HG02763 (cell line): Measurements from ENCODE around the gene MTMR10.

Experiments
- ATAC-seq: cut with Tn5 transposase; IDR thresholded peaks from one replicate; pipeline ENCODE4 v1.9.1; 2021; ENCODE audit warnings: mild to moderate bottlenecking, moderate library complexity; ENCODE audit not compliant: unreplicated experiment

MTMR10 gene, protein sequence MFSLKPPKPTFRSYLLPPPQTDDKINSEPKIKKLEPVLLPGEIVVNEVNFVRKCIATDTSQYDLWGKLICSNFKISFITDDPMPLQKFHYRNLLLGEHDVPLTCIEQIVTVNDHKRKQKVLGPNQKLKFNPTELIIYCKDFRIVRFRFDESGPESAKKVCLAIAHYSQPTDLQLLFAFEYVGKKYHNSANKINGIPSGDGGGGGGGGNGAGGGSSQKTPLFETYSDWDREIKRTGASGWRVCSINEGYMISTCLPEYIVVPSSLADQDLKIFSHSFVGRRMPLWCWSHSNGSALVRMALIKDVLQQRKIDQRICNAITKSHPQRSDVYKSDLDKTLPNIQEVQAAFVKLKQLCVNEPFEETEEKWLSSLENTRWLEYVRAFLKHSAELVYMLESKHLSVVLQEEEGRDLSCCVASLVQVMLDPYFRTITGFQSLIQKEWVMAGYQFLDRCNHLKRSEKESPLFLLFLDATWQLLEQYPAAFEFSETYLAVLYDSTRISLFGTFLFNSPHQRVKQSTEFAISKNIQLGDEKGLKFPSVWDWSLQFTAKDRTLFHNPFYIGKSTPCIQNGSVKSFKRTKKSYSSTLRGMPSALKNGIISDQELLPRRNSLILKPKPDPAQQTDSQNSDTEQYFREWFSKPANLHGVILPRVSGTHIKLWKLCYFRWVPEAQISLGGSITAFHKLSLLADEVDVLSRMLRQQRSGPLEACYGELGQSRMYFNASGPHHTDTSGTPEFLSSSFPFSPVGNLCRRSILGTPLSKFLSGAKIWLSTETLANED

DNA sequence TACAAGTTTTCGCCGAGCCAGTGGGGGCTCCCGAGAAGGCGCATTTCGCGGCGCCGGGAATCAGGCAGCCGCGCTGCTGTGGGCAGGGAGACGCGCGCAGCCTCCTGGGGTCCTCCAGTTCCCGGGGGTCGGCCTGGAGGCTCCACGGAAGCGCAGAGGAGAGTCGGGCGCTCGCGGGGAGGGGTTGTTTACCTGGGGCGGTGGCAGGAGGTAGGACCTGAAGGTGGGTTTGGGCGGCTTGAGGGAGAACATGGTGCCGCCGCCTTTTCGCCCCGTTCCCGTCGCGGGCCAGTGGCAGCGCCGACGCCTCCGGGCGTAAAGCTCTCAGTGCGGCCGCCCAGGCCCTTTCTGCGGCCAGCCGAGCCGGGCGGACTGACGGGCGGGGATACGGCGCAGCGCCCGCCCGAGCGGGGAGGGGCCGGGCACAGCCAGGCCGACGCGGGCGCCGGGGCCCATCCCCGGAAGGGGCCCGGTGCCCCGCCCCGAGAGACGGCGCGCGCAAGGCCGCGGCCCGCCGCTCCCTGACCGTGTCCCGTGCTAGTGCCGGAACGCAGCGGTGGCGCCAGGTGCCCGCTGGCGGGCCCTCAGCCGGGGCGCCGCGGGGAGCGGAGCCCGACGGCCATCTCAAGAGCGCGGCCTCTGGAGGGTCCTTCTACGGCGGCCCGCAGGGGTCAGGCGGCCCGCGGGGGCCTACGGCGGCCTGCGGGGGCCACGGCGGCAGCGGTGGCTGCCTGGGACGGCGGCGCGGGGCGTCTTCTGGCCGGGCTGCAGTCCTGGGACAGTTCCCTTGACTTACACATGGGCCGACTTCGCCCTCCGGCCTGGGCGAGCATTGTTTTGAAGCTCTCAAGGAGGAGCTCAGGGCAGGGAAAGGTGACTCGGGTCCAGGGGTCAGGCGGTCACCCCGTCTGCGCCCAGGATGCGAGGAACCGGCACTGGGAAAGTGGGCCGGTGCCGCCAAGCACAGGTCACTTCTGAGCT, at the start of gene MTMR10:
Gene MTMR10 (minus strand): TSS at position 374 of the 981 bp plus-strand sequence. CDS start 122 bp downstream, at position 252.
- peak; percentile 91 for ATAC-seq

DNA sequence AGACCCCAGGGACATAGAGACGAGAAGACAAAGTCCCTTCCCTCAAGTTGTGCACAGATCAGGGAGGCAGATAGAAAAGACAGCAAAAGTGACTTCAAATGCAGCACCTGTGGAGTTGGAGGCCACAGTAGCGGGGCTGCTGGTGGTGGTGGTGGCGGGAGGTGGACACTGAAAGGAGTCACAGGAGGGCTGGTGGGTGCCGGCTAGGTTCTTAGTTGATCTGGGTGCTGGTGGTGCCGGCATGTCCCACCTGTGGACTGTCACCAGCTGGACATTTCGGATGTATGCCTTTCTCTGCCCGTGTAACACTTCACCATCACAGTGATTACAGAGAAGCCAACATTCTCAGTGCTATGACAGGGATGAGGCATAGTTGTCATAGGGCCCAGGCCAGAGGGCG, 49.2 kb upstream of the MTMR10 start:
- ATAC-seq, result no peak

DNA sequence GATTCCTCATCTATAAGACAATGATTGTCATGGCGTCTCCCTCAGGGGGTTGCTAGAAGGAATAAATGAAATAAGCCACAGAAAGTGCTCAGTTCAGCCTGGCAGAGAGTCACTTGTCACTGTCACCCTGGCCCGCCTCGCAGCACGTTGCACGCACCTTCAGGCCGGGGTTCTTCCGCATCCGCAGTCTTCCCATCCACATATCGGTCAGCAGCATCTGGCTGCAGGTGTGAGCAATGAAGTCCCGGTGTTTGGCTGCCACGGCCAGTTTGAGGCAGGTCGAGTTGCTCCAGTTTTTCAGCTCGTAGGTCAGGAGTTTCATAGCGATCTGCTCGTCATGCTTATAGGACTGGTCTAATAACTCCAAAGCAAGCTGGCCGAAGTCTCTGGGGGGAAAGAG, 48.5 kb upstream of the MTMR10 start:
- ATAC-seq, result no peak

DNA sequence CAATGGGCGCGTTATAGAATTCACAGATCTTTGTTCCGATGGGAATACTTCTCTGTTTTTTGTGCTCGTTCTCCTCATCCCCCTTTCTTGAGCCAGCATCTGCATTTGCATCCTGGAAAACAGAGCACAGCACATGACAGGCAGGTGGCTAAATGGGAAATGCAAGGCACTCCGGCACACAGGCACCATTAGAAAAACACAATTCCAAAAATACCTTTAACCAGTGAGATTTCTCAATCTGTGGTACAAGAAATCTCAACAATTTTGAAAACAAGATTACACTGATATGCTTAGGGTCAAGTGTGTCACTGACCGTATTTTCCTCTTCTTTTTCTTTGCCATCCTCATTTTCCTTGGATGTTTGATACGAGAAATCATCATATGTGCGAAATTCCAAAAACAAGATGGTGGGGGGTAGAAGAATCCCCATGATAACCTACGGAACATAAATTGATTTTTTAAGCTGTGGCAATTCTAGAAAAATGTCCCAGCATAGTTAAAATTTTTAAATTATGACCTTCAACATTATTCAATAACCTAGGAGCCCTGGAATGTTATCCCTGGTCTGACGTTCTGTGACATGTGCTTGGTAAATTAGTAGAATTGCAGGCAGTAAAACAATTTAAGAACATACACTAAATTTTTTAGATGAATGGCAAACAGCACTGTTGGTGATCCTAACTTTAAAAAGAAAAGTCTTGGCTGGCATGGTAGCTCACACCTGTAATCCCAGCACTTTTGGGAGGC, 46.5 kb upstream of the MTMR10 start:
- no peak for ATAC-seq

DNA sequence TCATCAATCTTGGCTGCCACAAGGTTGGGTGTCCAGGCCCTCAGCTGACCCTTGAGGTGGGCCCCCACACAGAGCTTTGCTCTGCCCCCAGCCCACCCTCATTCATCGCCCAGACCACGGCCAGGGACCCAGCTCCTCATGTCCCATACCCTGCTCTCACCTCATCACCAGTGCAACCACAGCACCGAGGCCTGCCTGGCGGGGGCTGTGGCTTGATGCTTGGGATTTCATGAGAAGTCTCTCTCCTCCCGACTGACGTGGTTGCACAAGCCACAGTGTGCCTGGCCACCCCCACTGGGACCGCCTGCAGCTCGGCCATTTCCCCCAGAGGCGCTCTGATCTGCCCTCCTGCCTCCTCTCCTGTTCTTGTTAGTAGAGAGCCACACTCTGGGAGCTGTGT, 45.4 kb upstream of the MTMR10 start:
- no peak for ATAC-seq

DNA sequence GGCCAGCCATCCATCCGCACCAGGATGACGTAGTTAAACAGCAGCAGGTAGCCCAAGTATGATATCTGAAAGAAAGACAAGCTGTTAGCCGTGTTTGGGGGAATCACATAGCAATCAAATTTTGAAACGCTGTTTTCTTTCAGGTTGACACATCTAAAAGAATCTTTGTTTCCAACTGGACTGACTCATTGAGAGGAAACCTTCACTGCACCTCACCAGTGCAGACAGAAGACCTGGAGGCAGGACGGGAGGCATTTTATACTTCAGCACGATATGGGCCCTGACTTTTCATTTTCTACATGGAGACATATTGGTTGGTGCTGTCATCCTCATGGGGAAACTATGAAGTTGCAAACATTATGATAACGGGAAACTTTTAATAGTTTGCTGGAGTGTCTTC, 44.2 kb upstream of the MTMR10 start:
- ATAC-seq, result no peak

DNA sequence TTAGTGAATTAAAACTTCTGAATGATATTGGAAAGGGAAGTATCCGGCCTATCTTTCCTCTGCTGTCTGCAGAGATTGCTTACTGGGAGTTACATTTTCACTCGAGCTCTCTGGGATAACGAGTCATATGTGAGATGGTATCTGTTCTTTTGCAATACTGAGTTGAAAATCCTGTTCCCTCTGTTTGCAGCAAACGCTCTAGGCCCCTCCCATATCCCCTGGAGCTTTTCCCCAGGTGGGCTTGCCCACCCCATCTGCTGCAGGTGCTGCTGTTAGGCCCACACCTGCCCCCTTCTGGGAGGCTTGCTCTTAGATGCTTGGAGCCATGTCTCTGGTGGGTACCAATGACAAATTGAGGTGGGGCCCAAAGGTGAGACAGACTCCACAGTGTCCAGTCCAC, 42.7 kb upstream of the MTMR10 start:
- ATAC-seq, result no peak

DNA sequence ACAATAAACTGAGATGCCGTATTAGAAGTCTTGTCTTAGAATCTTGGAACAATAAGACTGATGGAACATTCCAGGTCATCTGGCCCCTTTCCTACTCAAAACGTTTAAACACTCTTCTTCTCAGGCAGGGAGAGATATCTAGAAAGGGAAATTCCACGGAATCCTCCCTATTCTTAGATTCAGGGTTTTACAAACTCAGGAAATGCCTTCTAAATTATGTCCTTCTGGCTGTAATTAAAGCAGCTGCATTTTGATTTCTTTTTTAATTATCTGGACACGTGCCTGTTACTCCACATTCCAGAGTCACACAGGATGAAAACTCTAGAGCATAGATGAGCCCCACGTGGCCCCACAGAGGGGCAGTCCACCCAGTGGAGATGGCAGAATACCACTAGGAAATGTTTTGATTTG, 41.5 kb upstream of the MTMR10 start:
- ATAC-seq, result no peak

DNA sequence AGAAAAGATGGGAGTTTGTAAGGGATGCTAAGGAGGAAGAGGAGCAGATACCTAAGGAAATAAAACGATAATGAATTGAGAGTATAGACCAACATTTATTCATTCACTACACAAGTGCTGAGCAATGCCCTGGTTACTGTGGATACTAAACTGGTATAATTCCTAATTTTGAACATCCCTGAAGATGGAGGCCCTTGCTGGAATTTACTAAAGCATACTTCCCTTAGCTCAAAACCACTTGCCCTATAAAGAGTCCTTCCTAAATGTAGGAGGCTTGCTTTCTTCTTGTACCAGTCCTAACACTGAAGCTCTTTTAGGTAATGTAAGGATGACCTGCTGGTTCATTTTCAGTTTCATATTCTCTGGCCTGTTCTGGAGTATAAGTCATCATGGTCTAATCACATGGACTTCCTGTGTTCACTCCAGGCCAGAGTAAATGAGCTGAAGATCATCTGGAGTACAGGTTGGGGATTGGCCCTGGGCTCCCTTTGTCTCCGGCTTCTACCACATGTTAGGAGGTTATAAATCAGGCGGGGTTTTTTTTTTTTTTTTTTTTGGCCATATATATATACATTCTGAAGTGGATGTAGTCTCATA, 40.1 kb upstream of the MTMR10 start:
- ATAC-seq, result no peak

DNA sequence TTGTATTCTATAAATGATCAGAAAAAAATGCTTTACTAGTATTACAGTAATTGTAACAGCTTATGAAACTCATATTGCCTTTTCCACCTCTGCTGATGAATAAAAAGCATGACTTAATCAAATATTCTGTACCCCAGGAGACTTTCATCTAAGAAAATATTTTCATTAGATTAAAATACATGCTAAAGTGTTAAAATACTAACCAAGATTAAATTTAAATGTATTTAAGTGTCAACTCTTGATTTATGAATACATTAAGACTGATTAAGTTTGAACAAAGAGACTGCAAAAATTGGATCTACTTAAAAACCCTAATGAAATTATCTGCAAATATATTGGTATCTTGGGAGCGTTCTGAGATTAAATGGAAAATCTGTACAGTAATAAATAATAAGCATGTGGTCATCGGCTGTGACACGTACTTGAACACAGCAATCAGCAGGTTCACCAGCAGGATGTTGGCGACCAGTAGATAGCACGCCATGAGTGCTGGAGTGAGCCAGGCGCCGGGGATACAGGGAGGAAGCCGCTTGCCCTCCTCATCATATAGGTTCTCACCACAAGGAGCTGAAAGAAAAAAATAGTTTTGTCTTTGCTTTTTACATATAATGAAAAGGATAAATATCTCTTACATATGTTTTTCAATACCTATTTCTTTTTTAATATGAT, 36.6 kb upstream of the MTMR10 start:
- ATAC-seq, result no peak

DNA sequence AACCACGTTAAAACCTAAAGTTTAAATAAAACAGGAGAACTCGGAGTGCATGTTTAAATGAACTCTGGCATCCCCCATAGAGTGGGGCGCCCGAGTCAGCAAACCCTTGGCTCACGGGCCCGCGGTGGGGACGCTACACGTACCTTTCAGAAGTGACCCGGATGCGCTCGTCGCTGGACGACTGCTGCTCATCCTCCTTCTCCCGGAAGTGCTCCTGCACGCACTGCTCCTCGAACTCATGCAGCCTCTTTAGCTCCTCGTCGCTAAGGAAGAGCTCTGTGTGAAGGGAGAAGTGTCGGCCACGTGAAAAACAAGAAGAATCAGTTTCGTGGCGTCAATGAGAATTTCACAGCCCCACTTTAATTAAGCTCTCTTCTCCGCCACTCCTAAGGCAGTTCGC, 34.6 kb upstream of the MTMR10 start:
- ATAC-seq, result no peak

DNA sequence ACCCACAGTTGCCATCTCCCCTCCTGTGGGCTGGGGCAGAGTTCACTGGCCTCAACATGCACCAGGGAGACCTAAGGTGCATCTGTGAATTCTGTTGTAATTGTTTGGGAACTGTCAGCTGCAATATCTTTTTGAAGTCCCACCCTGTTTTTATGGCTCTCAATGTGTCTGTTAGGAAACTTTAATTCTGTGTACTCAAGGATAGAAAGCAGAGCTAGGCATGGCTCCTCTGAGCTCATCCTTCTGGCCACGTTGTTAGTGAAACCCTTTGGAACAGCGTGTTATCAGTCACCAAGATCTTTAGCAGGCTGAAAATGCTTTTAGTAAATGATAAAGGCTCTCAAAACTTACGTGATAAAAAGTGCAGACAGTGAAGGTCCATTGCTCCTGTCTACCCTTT, 33.6 kb upstream of the MTMR10 start:
- no peak for ATAC-seq

DNA sequence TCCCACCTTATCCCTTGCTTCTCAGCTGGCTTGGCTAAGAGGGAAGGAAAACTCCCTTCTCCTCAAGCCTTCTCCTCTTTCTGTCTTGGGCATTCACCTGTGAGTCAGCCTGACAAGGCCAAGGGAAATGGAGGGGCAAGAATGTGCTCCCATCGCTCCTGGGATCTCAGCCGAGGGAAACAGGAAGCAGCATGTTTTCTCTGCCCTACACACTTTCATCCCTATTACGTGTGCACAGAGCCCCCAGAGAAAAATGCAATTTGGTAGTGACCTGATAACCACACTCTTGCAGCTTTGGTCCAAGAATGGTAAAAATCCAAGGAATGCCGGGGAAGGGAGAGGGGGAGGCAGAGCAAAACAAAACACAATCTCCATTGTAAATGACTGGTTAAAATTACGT, 32.9 kb upstream of the MTMR10 start:
- ATAC-seq, result no peak

DNA sequence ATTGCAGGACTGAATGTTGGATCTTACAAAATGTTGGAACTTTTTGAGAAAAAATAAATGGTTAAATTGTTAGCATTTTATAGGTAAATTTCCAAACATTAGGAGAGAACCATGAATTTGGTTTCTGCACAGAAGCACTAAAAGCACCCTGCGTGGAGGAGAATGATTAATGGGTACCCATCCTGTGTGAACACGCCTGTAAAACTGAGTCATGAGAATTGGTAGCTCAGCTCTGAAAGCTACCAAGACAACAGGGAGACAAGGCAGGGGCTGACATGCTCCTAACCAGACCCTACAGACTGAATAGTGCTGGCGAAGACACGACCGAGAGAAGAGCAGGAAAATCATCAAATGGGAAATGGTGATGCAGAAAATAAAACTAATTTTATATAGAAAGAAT, 32.4 kb upstream of the MTMR10 start:
- no peak for ATAC-seq

DNA sequence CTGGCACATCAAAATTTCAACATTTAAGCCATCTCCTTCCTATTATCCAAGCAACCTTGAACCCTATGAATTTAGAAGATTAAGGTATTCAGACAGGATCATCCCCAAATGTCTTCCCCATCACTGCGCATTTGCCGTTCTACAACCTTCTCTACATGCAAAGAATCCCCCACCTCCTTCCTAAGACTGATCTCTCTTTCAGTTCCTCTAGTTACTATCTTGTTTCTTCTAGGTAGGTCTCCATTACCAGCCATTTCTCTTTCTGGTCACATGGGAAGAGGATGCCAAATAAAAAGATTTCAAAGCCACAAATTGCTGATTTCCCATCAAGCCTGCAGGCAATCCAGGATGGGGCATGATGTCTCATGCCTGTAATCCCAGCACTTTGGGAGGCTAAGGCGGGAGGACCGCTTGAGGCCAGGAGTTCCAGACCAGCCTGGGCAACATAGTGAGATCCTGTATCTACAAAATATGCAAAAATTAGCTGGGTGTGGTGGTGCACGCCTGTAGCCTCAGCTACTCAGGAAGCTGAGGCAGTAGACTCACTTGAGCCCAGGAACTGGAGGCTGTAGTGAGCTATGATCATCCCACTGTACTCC, 29.7 kb upstream of the MTMR10 start:
- ATAC-seq, result no peak

DNA sequence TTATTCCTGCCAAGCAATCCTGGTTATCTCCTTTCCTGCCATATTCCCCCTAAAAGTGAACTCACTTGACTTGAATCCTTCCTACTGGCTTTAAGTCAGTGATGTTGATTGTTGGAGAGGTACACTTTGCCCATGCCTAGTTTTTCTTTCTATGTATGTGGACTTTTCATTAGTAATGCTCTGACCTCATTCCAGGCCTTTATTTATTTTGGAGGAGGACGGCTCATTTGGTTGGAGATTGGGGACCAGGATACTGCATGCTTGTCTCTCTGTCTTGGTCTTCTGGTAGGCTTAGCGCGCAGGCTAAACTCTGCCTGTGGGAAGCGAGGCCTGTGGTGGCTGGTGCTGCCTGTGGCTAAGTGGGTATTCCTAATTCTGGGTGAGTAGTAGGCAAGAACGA, 29.1 kb upstream of the MTMR10 start:
- no peak for ATAC-seq

DNA sequence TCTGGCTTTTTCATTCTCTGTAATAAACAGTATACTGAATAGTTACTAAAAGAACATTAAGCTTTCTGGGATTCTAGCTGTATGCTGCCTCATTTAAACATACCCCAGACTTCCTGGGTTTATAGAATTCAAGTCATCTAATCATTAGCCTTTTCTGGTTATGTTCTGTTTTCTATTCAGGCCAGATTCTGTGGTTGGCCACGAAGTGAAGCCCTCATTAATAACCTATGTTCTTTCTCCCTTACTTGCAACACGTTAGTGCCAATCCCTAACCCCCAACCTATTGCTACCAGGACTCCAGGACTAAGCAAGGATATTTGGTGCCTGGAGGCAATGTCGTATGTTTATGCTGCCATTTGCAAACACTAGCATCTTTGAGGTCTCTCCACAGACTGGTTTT, 28.6 kb upstream of the MTMR10 start:
- ATAC-seq, result no peak

DNA sequence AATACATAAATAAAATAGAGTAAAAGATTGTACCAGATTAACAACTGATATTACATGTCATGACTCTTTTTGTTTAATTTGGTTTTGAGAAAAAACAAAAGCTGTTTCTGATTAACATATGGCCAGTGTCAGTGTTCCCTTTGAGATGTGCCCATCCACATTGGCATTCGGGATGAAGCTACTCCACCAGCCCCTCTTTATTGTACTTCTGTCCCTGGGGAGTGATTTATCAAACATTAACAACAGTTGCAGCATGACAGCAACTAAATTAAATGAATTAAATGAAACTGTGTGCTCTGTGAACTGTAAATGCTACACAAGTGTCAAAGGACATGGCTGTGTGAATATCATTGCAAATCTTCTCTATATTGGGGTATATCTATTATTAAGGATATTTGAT, 25.9 kb upstream of the MTMR10 start:
- no peak for ATAC-seq

DNA sequence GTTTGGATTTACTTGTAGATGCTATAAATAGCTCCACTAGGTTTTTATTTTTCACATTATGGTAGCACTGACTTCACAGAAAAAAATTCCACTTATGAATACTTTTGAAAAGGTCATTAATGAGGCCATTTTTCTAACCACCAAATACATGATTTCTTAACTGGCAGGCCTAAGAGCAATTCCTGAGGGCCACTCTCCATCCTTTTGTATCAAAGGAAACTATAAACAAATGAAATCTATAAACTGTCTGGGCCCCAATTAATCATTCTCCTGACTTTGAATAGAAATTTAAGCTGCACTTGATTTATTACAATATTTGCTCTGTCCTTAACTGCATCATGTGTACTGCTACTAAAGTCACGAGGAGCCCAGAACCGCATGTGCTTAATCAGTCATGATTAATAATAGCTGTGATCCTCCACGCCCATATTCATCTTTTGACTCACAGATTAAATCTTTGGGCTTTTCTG, 25.1 kb upstream of the MTMR10 start:
- ATAC-seq, result no peak
